OCI-LY1 (cell line): ENCODE results near the gene BEND6.

ENCODE experiments used
- H2AFZ ChIP-seq: fragments of 200-600 bp; sonication (generic), shearing (Covaris generic); 2 replicates; pipeline ENCODE4 v1.6.0; 2014; ENCODE audit warnings: antibody characterized with exemption, mild to moderate bottlenecking, low read length
- H3F3A ChIP-seq: fragments of 200-600 bp; sonication (generic), shearing (Covaris generic); 2 replicates; pipeline ENCODE4 v1.6.0; 2014; ENCODE audit warnings: mild to moderate bottlenecking, antibody characterized with exemption, low read length, moderate library complexity; ENCODE audit not compliant: insufficient read depth
- H3K27ac ChIP-seq: fragments of 200-600 bp; sonication (generic); 2 replicates; pipeline ENCODE4 v1.5.1; 2014; ENCODE audit warnings: low read length, mixed run types, mild to moderate bottlenecking, low read depth; ENCODE audit not compliant: poor library complexity, severe bottlenecking
- H3K27me3 ChIP-seq: fragments of 200-600 bp; sonication (generic); 2 replicates; pipeline ENCODE4 v1.6.0; 2014; ENCODE audit warnings: antibody characterized with exemption, mild to moderate bottlenecking, low read length, moderate library complexity; ENCODE audit not compliant: insufficient read depth
- H3K36me3 ChIP-seq: fragments of 200-600 bp; sonication (generic); 2 replicates; pipeline ENCODE4 v1.6.1; 2014; ENCODE audit warnings: mild to moderate bottlenecking, antibody characterized with exemption, low read length, moderate library complexity, mixed read lengths; ENCODE audit not compliant: insufficient read depth
- H3K4me1 ChIP-seq: fragments of 200-600 bp; sonication (generic); 2 replicates; pipeline ENCODE4 v1.5.1; 2014; ENCODE audit warnings: mild to moderate bottlenecking, low read length, moderate library complexity; ENCODE audit not compliant: insufficient read depth, severe bottlenecking
- H3K4me2 ChIP-seq: fragments of 200-600 bp; sonication (generic), shearing (Covaris generic); 2 replicates; pipeline ENCODE4 v1.6.1; 2014; ENCODE audit warnings: low read length
- H3K4me3 ChIP-seq: fragments of 200-600 bp; sonication (generic); 2 replicates; pipeline ENCODE4 v1.5.1; 2014; ENCODE audit warnings: low read length, low read depth, mild to moderate bottlenecking, mixed read lengths; ENCODE audit not compliant: poor library complexity, severe bottlenecking
- H3K79me2 ChIP-seq: fragments of 200-600 bp; shearing (Covaris generic); 2 replicates; pipeline ENCODE4 v1.6.1; 2016; ENCODE audit warnings: mixed run types, low read length, mixed read lengths; ENCODE audit not compliant: insufficient read depth
- H3K9ac ChIP-seq: fragments of 200-600 bp; sonication (generic), shearing (Covaris generic); 2 replicates; pipeline ENCODE4 v1.6.1; 2014; ENCODE audit warnings: mild to moderate bottlenecking, low read length, mixed read lengths
- H3K9me2 ChIP-seq: fragments of 200-600 bp; sonication (generic), shearing (Covaris generic); 2 replicates; pipeline ENCODE4 v1.6.1; 2014; ENCODE audit warnings: low read depth, mild to moderate bottlenecking, low read length, mixed read lengths
- H3K9me3 ChIP-seq: fragments of 200-600 bp; shearing (Covaris generic); 2 replicates; pipeline ENCODE4 v1.6.1; 2014; ENCODE audit warnings: low read length, mixed read lengths
- H4K20me1 ChIP-seq: fragments of 200-600 bp; sonication (generic), shearing (Covaris generic); 2 replicates; pipeline ENCODE4 v1.6.0; 2016; ENCODE audit warnings: mild to moderate bottlenecking, low read length; ENCODE audit not compliant: insufficient read depth
- CTCF ChIP-seq: fragments of 200-600 bp; sonication (generic), shearing (Covaris generic); IDR thresholded peaks from 2 replicates; pipeline ENCODE4 v1.5.1; 2017; ENCODE audit warnings: mild to moderate bottlenecking, antibody characterized with exemption, low read length, moderate library complexity, mixed read lengths
- EZH2 ChIP-seq: fragments of 200-600 bp; sonication (generic), shearing (Covaris generic); IDR thresholded peaks from 2 replicates; pipeline ENCODE4 v1.8.0; 2017; ENCODE audit warnings: borderline replicate concordance, mixed run types, mild to moderate bottlenecking, antibody characterized with exemption, low read length, moderate library complexity, mixed read lengths

Gene BEND6

GRCh38 chr6:56914798-56915658, 39.9 kb upstream of the BEND6 start:
- TF ChIP-seq EZH2 = no peak
- TF ChIP-seq CTCF = no peak
- Histone ChIP-seq H3K9me2 (no peaks in the 10 kb centered on the region), H3K9me3 (no peaks in the 10 kb centered on the region), H3K9ac (no peak overlapping the region), H3K4me1 (no peaks in the 10 kb centered on the region), H3F3A (no peaks in the 10 kb centered on the region; the same call in 1 of the 2 replicates), H2AFZ (no peak overlapping the region), H3K27me3 (no peaks in the 10 kb centered on the region), H3K79me2 (no peaks in the 10 kb centered on the region), H3K4me3 (no peak overlapping the region), H4K20me1 (no peaks in the 10 kb centered on the region), H3K27ac (no peak overlapping the region), H3K4me2 (no peak overlapping the region), H3K36me3 (no peaks in the 10 kb centered on the region)

GRCh38 chr6:56915832-56916231, 39.1 kb upstream of the BEND6 start:
- Histone ChIP-seq H3F3A (no peaks in the 10 kb centered on the region; the same call in 1 of the 2 replicates), H3K27ac (no peak overlapping the region), H3K4me1 (no peaks in the 10 kb centered on the region), H3K4me2 (no peak overlapping the region), H3K79me2 (no peaks in the 10 kb centered on the region), H3K4me3 (no peak overlapping the region), H4K20me1 (no peaks in the 10 kb centered on the region), H2AFZ (no peak overlapping the region), H3K9me2 (no peaks in the 10 kb centered on the region), H3K36me3 (no peaks in the 10 kb centered on the region), H3K9me3 (no peaks in the 10 kb centered on the region), H3K9ac (no peak overlapping the region), H3K27me3 (no peaks in the 10 kb centered on the region)
- TF ChIP-seq CTCF (no peak), EZH2 (no peak)

GRCh38 chr6:56916849-56917551, 37.9 kb upstream of the BEND6 start:
- Histone ChIP-seq H3K79me2 (no peaks in the 10 kb centered on the region), H3K4me3 (no peak overlapping the region)

More at GRCh38 chr6:56916849-56917551, 37.9 kb upstream of the BEND6 start:
- Histone ChIP-seq H3K9me2 (no peaks in the 10 kb centered on the region), H3K4me2 (no peak overlapping the region), H3K27me3 (no peaks in the 10 kb centered on the region), H3K36me3 (no peaks in the 10 kb centered on the region), H3K4me1 (no peaks in the 10 kb centered on the region), H2AFZ (no peak overlapping the region), H3K27ac (no peak overlapping the region), H4K20me1 (no peaks in the 10 kb centered on the region), H3K9ac (no peak overlapping the region), H3K9me3 (no peaks in the 10 kb centered on the region), H3F3A (no peaks in the 10 kb centered on the region; the same call in 1 of the 2 replicates)
- no peak for TF ChIP-seq EZH2
- TF ChIP-seq CTCF = no peak
